Upper lobe of left lung (tissue), 4 donors: ENCODE measurements around the gene ACTR5.

ENCODE experiments used
- CTCF ChIP-seq, 6 experiments: fragments of 450-650 bp in 4 of 6; fragments of 200-600 bp in 2 of 6; sonication (generic) in 2 of 6; IDR thresholded peaks; one replicate each; pipeline ENCODE4 v1.5.1; 2016 to 2019; ENCODE audit warnings: antibody characterized with exemption in 6 of 6
- EP300 ChIP-seq, 4 donors: sonication (generic); formaldehyde crosslinking; IDR thresholded peaks; one replicate each; pipeline ENCODE4 v1.5.1; 2017; ENCODE audit warnings: antibody characterized with exemption in 4 of 4, control low read depth in 2 of 4

GRCh38 chr20:38805958-38806854, 57.9 kb downstream of the ACTR5 start:
- TF ChIP-seq EP300 (IDR thresholded peaks at IDR 0.05) (no peak), CTCF (IDR thresholded peaks at IDR 0.05) (peak in 2 of 6 experiments; percentile 12 to 14)
